WTC11 (cell line): ENCODE data around the gene HOXA10.

Experiments used
- CTCF ChIP-seq: fragments of 200-600 bp; IDR thresholded peaks from 2 replicates; pipeline ENCODE4 v1.8.0; 2022; ENCODE audit warnings: antibody characterized with exemption
- NR3C1 ChIP-seq: sonication (generic); formaldehyde crosslinking; conservative IDR thresholded peaks from 2 replicates; pipeline ENCODE4 v1.8.1; 2023; ENCODE audit warnings: low read depth, mild to moderate bottlenecking, missing genetic modification reagents
- PRDM15 ChIP-seq: sonication (generic); formaldehyde crosslinking; IDR thresholded peaks from 2 replicates; pipeline ENCODE4 v1.8.0; 2022; ENCODE audit warnings: missing genetic modification reagents
- SOX15 ChIP-seq: fragments of 250-450 bp; sonication (Bioruptor Pico); IDR thresholded peaks from 2 replicates; pipeline ENCODE4 v1.9.0; 2021; ENCODE audit warnings: mild to moderate bottlenecking
- ZNF232 ChIP-seq: sonication (generic); formaldehyde crosslinking; IDR thresholded peaks from 2 replicates; pipeline ENCODE4 v1.8.0; 2022; ENCODE audit warnings: mild to moderate bottlenecking, missing genetic modification reagents
- ZNF317 ChIP-seq: sonication (generic); formaldehyde crosslinking; IDR thresholded peaks from 2 replicates; pipeline ENCODE4 v1.8.1; 2023; ENCODE audit warnings: low read depth, mild to moderate bottlenecking, moderate library complexity, missing genetic modification reagents, borderline replicate concordance
- TF ChIP-seq, protein P1 (sequence below): sonication (generic); formaldehyde crosslinking; IDR thresholded peaks from 2 replicates; pipeline ENCODE4 v1.8.0; 2023; ENCODE audit warnings: missing genetic modification reagents
- TF ChIP-seq, protein P2 (sequence below): sonication (generic); formaldehyde crosslinking; IDR thresholded peaks from 2 replicates; pipeline ENCODE4 v1.8.1; 2023; ENCODE audit warnings: mild to moderate bottlenecking, missing genetic modification reagents, moderate library complexity

DNA sequence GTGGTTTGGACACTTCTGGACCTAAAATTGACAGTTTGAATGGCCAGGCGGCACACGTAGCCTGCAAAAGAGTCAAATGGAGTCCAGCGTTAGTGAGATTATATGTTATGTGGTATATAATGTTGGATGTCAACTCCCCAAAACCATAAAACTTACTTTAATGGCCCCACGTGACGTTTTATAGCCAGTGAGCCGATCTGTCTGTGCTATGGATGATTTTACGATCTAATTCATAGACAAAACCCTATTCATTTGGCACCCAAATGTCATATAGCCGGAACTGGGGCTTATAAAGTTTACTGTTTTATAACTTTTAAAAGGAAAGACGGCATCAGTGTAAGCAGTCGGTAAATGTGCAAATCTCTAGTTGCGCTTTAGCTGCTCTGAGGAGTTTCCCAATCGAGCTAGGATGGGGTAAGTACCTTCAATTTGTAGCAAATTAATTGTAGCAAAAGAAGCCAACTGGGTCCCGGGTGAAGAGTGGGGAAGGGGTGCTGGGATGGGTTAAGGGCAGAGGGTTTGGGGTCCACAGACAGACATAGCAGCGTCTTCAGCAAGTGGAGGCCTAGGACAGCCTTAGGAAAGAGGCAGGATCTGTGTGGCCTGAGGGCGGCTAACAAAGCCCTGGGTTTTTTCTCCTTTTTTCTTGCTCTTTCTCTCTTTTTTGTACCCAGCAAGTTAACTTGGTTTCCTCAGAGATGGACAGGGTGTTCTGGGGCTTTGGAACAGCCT is 33.8 kb downstream of the HOXA10 start:
- TF ChIP-seq PRDM15 (CRISPR knock-in tag) (no peak), CTCF (no peak), NR3C1 (CRISPR knock-in tag) (no peak), SOX15 (no peak), ZNF317 (CRISPR knock-in tag) (no peak), ZNF232 (no peak)
- TF ChIP-seq, protein P1, sequence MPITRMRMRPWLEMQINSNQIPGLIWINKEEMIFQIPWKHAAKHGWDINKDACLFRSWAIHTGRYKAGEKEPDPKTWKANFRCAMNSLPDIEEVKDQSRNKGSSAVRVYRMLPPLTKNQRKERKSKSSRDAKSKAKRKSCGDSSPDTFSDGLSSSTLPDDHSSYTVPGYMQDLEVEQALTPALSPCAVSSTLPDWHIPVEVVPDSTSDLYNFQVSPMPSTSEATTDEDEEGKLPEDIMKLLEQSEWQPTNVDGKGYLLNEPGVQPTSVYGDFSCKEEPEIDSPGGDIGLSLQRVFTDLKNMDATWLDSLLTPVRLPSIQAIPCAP (CRISPR knock-in tag): no peak
- TF ChIP-seq, protein P2, sequence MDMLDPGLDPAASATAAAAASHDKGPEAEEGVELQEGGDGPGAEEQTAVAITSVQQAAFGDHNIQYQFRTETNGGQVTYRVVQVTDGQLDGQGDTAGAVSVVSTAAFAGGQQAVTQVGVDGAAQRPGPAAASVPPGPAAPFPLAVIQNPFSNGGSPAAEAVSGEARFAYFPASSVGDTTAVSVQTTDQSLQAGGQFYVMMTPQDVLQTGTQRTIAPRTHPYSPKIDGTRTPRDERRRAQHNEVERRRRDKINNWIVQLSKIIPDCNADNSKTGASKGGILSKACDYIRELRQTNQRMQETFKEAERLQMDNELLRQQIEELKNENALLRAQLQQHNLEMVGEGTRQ (CRISPR knock-in tag): no peak
